GM12872 (cell line): ENCODE results near the gene ZNF440.
A peak's percentile ranks its signal among the peaks of the same experiment; 100 is the strongest.

ENCODE experiments used
- TF ChIP-seq, protein P1 (sequence below): IDR thresholded peaks from 3 replicates; pipeline ENCODE4 v1.5.1; 2011; ENCODE audit warnings: low read depth, mild to moderate bottlenecking, low read length, moderate library complexity; ENCODE audit not compliant: insufficient read depth

The ZNF440 gene

DNA sequence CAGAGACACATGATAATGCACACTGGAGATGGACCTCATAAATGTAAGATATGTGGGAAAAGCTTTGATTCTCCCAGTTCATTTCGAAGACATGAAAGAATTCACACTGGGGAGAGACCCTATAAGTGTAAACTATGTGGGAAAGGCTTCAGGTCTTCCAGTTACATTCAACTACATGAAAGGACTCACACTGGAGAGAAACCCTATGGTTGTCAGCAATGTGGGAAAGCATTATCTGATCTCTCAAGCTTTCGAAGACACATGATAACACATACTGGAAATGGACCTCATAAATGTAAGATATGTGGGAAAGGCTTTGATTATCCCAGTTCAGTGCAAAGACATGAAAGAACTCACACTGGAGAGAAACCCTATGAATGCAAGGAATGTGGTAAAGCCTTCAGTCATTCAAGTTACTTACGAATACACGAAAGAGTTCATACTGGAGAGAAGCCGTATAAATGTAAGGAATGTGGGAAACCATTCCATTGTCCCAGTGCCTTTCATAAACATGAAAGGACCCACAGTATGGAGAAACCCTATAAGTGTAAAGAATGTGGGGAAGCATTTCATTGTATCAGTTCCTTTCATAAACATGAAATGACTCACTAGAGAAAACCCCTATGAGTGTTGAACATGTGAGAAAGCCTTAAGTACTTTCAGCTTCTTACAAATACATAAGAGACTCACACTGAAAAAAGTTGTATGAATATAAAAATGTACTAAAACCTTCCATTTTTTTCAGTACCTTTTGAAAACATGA lies 32.6 kb upstream of the ZNF440 start:
- TF ChIP-seq, protein P1, sequence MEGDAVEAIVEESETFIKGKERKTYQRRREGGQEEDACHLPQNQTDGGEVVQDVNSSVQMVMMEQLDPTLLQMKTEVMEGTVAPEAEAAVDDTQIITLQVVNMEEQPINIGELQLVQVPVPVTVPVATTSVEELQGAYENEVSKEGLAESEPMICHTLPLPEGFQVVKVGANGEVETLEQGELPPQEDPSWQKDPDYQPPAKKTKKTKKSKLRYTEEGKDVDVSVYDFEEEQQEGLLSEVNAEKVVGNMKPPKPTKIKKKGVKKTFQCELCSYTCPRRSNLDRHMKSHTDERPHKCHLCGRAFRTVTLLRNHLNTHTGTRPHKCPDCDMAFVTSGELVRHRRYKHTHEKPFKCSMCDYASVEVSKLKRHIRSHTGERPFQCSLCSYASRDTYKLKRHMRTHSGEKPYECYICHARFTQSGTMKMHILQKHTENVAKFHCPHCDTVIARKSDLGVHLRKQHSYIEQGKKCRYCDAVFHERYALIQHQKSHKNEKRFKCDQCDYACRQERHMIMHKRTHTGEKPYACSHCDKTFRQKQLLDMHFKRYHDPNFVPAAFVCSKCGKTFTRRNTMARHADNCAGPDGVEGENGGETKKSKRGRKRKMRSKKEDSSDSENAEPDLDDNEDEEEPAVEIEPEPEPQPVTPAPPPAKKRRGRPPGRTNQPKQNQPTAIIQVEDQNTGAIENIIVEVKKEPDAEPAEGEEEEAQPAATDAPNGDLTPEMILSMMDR = no peak

DNA sequence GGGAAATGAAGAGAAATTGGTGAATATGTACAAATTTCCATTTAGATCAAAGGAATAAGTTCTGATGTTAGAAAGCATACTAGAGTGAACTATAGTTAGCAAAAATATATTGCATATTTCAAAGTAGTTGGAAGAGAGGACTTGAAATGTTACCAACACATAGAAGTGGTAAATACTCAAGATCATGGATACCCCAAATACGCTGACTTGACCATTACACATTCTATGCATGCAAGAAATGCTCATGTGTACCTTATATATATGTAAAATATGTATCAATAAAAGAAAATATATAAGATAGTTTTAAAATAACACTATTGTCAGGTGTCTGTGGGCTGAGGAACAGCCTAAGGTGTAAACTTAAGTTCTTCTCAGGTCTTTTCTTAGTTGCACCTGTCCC lies 30.3 kb upstream of the ZNF440 start:
- TF ChIP-seq, protein P1 = no peak

DNA sequence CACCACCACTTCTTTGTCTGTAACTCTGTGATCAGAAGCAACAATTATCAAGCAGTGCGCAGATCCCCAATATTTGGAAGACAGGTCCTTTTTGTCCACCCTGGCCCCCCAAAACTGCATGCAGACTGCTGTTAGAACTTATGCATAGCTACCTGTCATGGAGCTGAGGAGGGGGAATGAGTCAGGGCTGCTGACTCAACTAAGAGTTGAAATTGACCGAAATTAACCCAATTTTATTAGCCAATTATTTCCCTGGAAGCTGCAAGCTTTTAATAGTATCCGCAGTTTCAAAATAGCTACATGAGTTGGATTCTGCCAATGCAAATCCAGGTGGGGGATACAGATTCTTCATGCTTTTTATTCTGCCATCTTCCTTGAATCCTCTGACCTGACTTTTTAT lies 29.7 kb upstream of the ZNF440 start:
- TF ChIP-seq, protein P1 = no peak

DNA sequence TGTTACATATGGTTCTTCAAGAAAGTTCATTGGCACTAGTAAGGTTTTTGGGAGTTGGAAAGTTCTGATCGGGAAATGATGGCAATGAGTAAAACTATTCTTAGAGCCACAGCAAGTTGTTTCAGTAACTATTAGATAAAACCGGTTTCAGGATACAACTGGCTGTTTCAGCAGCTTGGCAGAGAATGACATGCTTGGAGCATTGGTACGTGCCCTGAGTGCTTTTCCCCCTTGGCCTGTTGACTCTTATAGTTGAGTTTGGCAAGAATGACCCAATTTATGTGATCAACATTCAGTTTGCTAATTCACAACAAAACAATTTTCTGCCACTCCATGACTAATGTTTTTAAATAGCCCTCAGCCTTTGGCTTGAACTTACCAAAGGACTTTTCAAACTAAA lies 26.5 kb upstream of the ZNF440 start:
- TF ChIP-seq, protein P1 = no peak

DNA sequence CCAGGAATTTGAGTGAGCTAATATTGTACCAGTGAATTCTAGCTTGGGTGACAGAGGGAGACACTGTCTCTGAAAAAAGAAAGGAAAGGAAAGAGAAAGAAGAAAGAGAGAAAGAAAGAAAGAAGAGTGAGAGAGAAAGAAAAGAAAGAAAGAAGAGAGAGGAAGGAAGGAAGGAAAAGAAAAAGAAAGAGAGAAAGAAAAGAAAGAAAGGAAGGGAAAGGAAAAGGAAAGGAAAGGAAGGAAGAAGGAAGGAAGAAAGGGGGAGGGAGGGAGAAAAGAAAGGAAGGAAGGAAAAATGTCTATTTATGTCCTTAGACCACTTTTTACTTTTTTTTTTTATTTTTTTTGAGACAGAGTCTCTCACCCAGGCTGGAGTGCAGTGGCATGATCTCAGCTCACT lies 21.1 kb upstream of the ZNF440 start:
- TF ChIP-seq, protein P1 = no peak

DNA sequence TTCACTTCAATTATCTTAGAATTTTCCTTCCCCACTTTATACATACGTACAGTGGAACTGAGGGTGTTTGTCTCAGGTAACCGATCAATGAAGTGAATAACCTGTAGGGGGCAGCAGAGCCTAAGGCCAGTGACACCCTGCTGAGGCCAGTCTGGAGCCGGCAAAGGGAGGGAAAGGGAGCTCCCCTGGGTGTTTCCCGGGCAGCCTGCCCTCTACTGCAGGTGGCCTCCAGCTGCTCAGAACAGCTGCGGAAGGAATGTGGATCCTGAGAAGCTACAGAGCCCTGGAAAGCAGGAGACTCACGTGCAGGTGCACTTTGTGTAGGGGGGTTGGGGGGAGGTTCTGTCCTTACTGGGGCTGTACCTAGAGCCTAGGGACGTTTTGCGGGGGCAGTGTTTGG lies 16.6 kb upstream of the ZNF440 start:
- TF ChIP-seq, protein P1 = peak; percentile 85

DNA sequence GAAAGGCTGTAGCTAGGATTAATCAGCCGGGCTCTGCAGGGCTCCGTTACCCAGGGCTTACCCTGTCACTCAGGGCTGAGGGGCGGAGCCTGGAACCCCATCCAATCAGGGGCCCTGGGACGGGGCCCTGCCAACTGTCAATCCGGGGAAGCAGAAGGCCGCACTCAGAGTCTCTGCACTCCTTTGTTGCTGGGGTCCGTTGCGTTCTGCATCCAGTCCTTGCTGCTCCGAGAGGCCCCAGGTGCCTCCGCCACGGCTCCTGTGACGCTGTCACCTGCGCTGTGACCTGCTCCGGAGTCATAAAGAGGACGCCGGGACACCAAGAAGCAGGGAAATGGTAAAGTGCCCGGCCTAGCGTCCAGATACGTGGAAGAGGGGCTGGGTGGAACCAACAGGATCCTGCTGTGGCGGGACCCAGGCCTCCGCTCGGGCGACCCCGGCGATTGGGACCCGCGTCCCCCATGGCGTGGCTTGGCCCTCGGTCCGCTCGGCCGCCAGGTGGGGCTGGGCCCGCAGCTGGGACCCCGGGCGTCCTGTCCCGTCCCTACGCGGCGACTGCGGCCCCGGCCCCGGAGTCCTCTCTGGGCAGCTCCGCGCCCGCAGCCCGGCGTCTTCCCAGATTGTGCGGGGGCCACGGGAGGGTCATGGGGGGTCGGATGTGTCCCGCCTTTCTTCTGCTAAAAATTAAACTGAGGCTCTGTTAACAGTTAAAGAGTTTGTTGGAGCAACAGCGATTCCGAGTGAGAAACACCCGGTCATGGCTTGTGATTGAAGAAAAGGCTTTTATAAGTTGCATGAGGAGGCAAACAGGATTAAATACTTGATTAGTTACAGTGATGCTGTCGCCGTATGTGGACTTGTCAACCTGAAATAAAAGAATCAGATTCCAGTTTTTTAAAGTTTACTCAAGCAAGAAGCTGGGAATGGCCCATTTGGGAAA lies 15.4 kb upstream of the ZNF440 start, which contains the start of gene ZNF491:
Gene ZNF491 (plus strand): TSS at position 133 of the 940 bp plus-strand sequence. CDS start 7,431 bp downstream, outside the sequence.
- TF ChIP-seq, protein P1 = peak; percentile 25; the same call in 1 of the 3 replicates
